GM18517 (cell line): ENCODE measurements around the gene PLCB1.

ENCODE experiments used
- ATAC-seq: cut with Tn5 transposase; IDR thresholded peaks from one replicate; pipeline ENCODE4 v1.9.1; 2021; ENCODE audit warnings: mild to moderate bottlenecking, moderate library complexity; ENCODE audit not compliant: unreplicated experiment

The PLCB1 gene

GRCh38 chr20:8673116-8673515 is 541.0 kb downstream of the PLCB1 start:
- ATAC-seq, result no peak

- ATAC-seq, result no peak
Observed at GRCh38 chr20:8675896-8676295, 543.8 kb downstream of the PLCB1 start.

- no peak for ATAC-seq
Observed at GRCh38 chr20:8678098-8678776, 546.2 kb downstream of the PLCB1 start.

- no peak for ATAC-seq
Observed at GRCh38 chr20:8689337-8689736, 557.3 kb downstream of the PLCB1 start.

GRCh38 chr20:8690074-8690473 is 558.0 kb downstream of the PLCB1 start:
- ATAC-seq, result no peak

- no peak for ATAC-seq
Observed at GRCh38 chr20:8693709-8694108, 561.6 kb downstream of the PLCB1 start.

- no peak for ATAC-seq
Observed at GRCh38 chr20:8700756-8701155, 568.7 kb downstream of the PLCB1 start.

GRCh38 chr20:8706961-8707700 is 575.1 kb downstream of the PLCB1 start:
- no peak for ATAC-seq

GRCh38 chr20:8709627-8710026 is 577.6 kb downstream of the PLCB1 start:
- ATAC-seq, result no peak

GRCh38 chr20:8711501-8711900 is 579.4 kb downstream of the PLCB1 start:
- no peak for ATAC-seq

GRCh38 chr20:8714206-8714605 is 582.1 kb downstream of the PLCB1 start:
- no peak for ATAC-seq

GRCh38 chr20:8718279-8718678 is 586.2 kb downstream of the PLCB1 start:
- ATAC-seq, result no peak

GRCh38 chr20:8720089-8720488 is 588.0 kb downstream of the PLCB1 start:
- ATAC-seq, result no peak

GRCh38 chr20:8721098-8721497 is 589.0 kb downstream of the PLCB1 start:
- peak; percentile 55 for ATAC-seq

GRCh38 chr20:8722277-8722928 is 590.3 kb downstream of the PLCB1 start:
- peak; percentile 80 for ATAC-seq

- ATAC-seq, result no peak
Observed at GRCh38 chr20:8723296-8723695, 591.2 kb downstream of the PLCB1 start.

- ATAC-seq, result no peak
Observed at GRCh38 chr20:8724884-8725283, 592.8 kb downstream of the PLCB1 start.

GRCh38 chr20:8726460-8726859 is 594.4 kb downstream of the PLCB1 start:
- ATAC-seq, result no peak

- ATAC-seq, result no peak
Observed at GRCh38 chr20:8735014-8735413, 602.9 kb downstream of the PLCB1 start.

- no peak for ATAC-seq
Observed at GRCh38 chr20:8735674-8736073, 603.6 kb downstream of the PLCB1 start.

- peak; percentile 96 for ATAC-seq
Observed at GRCh38 chr20:8740265-8740664, 608.2 kb downstream of the PLCB1 start.

GRCh38 chr20:8744228-8744844 is 612.3 kb downstream of the PLCB1 start:
- no peak for ATAC-seq
